NCI-H1417 treated with DMSO at 0.1 percent for 48 hours (cell line): Measurements from ENCODE around the gene CRACDL.
"Not testable (repeated sequence)": the region's sequence is repeated elsewhere in the genome, so short reads cannot be mapped to it uniquely, and the experiment has no call there.

Experiments used
- DNase-seq: peaks from one replicate; lab custom pipeline; 2025; lab: John Stamatoyannopoulos, UW

Gene CRACDL

DNA sequence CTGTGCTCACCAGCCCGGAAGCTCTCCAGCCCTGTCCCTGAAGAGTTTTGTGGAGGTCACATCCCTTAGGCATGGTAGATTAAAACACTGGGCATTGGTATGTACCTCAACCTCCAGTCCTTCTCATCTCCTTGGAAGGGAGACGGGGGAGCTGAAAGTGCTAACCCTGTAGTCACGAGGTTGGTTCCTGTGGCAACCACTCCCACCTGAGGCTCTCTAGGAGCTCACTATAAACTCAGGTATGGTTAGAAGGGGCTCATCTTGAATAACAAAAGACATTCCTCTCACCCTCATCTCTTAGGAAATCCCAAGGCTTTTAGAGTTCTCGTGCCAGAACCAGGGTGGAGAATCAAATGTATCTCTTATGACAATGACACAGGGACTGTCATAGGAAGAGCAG, 162.1 kb downstream of the CRACDL start:
- DNase-seq = no peak

DNA sequence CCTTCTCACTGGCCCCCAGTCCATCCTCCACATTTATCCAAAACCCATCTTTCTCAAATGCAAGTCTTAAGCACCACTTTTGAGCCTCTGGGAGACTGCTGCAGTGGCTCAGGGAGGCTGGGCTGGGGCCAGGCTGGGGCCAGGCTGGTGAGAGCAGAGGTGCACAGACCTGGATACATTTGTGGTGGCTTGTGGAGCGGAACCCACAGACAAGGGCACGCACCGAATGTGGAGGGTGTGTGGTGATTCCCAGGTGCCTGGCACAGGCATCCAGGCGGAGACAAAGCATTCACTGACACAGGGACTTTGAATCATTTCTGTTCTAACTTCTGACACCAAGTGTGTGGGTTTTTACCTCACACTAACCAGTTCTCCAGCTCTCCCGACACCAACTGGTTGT, 162.9 kb downstream of the CRACDL start:
- DNase-seq = no peak

DNA sequence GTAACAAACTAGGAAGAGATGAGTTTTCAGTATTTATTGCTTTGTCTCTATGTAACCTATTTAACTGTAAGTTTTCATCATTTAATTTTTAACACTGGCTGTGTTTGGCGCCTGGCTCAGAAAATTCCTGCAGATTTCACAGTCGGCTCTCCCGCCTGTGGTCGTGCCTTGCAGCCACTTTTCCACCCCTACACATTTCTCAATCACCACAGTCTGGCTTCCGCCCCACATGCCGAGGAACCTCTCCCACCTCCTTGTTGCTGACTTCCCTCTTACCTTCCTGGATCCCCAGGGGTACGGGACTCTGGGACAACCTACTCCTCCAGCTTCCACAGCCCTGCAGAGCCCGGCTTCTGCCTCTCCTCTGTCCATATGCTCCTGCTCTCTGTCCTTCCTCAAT, 163.5 kb downstream of the CRACDL start:
- DNase-seq = no peak

DNA sequence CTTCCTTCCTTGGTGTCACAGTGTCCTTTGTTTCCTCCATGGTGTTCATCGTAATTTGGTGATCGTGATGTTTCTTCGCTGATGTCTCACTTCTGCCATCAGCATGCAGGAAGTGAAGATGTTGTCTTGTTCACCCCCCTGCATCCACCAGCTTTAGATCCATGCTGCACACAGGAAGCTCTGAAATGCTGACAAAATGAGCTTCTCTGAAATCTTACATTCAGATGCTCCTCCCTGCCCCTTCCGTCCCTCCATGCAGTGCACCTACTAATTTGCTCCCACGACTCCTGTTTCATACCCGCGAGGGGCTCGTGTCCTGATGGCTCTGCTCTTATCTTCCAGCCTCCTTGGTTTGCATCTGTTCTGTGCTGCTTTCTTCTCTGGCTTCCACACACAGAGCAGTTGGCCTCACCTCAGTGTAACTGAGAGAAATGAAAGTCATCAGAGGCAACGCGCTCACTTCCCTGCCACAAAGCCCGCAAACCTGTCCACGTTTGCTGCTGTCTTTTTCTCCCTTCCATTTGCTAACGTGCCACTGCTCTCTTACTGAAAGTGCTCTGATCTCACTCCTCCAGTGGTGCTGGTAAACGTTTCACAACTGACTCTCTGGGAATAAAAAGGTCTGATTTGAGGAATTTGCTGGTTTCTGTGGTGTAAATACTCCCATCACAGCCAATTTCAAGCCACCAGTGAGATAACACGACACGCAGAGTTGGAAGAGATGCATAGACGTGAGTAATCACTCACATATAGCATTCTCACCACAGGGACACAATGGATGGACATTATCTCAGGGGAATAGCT, 164.1 kb downstream of the CRACDL start:
- DNase-seq = no peak

DNA sequence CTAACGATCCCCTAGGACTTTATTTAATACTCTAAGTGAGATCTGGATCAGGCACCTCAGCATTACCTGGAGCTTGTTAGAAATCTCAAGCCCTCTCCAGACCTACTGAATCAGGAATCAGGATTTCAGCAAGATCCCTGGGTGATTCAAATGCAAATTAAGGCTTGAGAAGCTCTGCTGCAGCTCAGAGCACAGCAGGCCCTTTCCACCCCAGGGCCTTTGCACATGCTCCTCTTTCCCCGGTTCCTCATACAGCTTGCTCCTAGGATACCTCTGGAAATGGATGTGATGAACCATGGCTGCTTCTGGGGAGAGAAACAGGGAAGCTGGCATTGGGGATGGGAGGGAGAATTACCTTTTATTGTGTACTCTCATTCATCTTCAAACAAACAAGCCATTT, 164.8 kb downstream of the CRACDL start:
- no peak for DNase-seq

DNA sequence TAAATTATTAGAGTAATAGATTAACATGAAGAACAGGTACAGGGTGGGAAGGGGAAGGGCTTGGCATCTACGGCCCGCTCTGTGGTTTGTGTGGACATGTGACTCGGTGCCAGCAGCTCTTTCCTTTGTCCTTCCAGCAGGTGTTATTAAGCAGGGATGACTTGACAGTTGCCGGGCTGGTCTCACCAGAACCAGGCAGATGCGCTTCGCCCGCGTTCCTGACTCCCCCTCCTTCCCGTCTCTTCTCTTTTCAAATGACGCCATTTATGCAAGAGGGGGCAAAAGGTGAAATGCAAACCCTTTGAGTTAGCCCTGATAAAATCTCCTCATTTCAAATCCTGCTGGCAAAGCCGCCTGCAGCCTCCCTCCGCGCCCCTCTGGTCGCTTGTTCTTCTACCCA, 166.2 kb downstream of the CRACDL start:
- no peak for DNase-seq

DNA sequence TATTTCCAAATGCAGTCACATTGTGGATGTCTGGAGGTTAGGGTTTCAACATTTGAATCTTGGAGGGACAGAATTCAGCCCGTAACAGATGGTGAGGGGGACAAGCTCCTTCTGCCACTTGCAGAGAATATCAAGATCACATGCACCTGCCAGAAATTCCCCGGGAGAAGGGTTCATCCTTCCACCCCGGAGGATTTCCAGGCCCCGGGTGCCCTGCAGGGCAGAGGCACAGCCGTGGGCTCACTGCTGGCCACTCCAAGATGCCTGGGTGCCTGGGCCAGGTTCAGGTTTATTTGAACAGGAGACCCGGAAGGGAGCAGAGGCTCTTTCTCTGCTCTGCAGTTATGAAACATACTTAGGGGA, 166.9 kb downstream of the CRACDL start:
- DNase-seq = no peak

DNA sequence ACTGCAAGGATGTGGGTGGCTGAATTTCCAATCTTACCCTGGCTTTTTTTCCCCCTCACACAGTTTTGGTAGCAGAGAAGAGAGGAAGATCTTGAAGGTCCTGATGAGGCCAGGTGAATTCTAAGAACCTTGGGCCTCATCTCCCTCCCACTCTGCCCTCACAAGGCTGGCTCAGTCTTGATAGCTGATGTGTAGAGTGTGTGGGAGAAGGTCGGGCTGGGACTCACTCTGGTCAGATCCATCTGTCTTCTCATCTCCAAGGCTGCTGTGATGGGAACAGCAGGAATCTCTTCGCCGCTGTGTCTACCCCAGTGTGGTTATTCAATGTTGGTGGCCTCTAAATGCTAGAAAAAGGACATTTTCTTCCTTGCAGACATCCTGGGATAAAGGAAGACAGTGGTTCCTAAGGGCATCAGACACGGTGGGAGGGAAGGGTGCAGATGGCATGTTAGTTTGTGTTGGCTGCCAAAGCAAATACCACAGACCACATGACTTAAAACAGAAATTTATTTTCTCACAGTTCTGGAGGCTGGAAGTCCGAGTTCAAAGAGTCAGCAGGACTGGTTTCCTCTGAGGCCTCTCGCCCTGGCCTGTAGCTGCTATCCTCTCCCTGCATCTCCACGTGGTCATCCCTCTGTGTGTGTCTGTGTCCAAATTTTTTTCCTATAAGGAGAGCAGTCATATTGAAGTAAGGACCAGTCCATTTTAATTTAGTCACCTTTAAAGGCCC, 167.5 kb downstream of the CRACDL start:
- DNase-seq = no peak

DNA sequence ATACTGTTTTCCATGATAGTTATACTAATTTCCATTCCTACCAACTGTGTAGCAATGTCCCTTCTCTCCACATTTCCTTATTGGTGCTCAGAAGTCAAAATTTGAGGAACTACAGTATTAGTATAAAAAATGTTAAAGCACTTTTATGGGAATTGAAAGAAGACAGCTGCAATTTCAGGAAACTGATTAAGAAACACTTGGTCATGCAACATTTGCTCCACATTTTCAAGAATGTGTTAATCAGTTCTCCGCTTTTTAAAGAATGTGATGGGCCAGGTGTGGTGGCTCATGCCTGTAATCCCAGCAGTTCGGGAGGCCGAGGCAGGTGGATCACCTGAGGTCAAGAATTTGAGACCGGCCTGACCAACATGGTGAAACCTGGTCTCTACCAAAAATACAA, 171.5 kb downstream of the CRACDL start:
- DNase-seq = no peak

DNA sequence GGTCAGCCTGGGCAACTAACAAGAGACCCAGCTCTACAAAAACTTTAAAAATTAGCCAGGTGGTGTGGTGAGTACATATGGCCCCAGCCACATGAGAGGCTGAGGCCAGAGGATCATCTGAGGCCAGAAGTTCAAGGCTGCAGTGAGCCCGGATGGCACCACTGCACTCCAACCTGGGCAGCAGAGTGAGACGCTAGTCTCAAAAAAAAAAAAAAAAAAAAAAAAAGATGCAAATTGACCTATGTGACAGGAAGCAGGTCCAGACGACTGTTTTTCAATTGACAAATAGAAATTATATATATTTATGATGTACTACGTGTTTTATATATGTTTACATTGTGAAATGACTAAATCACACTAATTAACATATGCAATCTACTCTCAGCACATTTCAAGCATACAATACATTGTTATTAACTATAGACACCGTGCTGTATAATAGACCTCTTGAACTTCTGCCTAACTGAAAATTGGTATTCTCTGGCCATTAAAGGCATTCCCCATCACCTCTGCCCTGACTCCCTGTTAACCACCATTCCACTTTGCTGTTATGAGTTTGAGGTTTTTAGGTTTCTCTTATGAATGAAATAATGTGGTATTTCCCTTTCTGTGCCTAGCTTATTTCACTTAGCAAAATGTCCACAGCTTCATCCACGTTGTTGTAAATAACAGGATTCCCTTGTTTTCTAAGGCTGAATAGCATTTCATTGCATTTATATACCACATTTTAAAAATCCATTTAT, 172.6 kb downstream of the CRACDL start:
- DNase-seq = no peak

DNA sequence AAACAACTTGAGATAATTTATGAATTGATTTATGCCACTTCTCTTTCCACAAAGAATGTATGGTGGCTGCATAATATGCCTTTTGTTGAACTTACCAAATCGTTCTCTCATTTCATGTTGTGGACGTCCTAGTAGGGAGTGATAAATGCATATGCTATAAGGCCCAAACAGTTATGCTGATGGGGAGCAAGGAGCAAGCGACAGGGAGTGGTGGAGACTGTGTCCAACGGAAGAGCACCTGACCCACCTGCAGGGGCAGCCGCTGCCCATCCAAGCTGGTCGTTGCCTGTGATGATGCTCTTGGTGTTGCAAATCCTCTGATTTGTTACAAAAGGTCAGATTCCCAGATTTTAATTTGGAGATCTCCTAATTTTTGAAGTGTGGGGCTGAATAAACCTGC, 174.1 kb downstream of the CRACDL start:
- no peak for DNase-seq

DNA sequence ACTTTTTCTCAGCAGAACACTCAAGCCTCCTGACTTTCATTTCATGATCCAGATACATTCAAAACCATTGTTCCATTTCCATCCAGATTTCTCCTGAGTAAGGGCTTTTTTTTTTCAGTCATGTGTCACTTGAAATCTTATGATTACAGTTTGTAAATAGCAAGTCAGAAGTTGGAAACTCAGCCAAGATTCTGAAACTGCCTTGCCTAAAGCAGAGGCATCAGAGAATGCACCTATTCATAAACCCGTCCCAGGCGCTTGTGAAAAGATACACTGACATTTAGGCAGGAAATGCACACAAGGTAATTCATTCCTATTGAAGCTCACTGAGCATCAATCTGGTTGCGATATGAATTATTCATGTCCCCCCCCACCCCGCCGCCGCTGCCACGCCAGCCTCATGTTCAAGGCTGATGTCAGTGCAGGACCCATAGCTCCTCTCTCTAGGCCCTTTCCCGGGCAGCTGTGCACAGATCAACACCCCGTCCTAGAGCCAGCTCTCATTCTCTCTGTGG, 174.7 kb downstream of the CRACDL start:
- no peak for DNase-seq

DNA sequence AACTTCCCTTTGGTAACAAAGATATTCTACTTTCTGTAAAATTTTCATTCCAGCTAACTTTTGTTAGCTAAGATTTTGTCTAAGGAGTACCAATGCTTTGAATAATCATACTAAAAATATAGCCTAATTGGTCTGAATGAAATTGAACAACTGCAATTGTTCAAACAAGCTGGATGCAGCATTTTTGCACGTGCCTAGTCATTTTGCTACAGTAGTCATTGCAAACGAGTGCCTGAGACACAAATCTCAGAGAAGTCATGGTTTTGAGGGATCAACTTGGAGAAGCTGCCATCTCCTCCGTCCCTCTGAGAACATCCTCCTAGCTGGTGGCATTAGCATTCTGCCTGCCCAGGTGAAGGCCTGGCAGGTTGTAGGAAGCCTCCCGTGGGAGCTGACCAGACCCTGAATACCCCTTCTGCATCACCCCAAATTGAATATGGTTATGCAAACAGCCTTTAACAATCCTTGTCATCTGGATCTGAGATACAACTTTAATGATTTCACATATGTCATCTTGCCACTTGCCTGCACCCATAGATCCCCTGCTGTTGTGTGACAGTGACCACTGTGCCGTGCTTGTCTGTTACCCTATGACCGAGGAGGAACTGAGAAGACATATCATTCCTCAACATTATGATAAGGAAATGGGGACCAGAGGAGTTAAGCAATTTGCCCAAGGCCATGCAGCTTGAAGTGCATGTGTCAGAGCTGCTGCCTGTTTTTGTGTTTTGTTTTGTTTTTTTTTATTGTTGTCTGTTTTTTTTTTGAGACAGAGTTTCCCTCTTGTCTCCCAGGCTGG, 176.0 kb downstream of the CRACDL start:
- DNase-seq = no peak

DNA sequence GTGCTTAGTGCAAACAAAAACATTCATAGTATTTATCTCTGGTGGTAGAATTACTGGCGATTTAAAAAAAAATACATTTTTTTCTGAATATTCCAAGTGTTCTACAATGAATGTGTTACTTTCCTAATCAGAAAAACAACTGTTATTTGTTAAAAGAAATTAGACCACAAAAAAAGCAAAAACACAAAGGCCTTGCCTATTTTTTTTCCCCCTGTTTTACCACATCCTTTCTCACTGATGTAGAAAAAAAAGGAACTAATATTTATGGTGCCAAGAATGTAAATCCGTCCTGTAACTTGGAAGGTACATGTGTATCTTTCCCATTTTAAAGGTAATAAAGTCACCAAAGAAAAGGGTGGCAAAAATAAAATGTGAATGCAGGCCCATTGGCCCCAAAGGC, 176.7 kb downstream of the CRACDL start:
- DNase-seq = no peak

DNA sequence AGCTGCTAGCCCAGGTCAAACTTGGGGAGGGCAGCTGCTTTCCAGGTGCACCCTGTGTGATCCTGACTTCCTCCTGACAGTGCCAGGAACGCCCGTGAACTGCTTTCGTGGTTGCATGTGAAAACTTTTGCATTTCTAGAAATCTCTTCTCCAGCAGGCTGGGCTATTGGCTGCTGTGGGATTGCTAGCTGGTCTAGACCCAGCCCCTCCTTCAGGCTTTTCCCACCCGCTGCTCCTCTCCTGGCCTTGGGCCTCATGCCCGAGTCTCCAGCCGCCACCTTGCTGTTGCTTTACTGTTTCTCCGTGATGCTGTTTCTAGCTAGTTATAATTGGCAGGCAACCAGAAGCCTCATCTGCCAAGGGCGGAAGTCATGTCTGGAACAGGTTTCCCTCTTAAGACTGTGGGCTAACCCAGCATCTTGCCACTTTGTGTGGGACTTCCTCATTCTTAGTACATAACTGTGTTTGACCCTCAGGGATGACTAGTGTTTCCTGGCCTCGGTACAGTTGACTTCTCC, 178.1 kb downstream of the CRACDL start:
- DNase-seq = no peak

DNA sequence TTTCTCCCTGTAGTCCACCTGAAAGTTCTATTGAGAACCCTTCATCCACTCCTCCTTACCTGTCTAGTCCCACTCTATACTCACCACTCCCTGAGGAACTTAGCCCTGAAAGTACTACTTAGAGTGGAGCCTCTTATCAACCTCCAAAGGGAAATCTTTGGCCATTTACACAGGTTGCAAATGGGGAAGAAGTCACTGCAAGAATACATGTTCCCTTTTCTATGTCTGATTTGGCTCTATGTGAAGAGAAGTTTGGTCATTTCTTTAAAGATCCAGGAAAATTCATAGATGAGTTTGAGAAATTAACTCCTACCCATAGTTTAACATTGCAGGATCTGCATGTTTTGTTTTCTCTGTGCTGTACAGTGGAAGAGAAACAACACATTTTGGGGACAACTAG, 182.2 kb downstream of the CRACDL start:
- DNase-seq = no peak

DNA sequence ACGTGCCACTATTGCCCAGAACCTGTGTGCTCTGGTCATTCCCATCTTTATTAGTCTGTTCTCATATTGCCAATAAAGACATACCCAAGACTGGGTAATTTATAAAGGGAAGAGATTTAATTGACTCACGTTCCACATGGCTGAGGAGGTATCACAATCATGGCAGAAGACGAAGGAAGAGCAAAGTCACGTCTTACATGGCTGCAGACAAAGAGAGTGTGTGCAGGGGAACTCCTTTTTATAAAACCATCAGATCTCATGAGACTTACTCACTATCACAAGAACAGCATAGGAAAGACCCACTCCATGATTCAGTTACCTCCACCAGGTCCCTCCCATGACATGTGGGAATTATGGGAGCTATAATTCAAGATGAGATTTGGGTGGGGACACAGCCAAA, 183.3 kb downstream of the CRACDL start:
- DNase-seq = not testable (repeated sequence)

DNA sequence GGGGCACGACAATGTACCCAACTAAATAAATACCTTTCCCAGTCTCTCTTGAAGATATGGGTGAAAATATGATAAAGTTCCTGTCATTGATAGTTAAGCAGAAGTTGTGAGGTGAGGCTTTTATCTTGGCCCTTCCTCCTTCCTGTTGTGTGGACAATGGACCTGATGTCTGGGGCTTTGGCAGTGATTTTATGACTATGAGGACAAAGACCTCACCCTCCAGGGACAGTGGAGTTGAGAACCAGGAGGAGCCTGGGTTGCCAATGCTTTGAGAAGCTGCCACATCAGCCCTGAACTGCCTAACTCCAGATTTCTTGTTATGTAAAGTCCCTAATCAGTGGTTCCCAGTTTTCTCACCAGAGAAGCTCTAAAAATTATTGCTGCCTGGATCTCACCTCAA, 184.3 kb downstream of the CRACDL start:
- DNase-seq = no peak

DNA sequence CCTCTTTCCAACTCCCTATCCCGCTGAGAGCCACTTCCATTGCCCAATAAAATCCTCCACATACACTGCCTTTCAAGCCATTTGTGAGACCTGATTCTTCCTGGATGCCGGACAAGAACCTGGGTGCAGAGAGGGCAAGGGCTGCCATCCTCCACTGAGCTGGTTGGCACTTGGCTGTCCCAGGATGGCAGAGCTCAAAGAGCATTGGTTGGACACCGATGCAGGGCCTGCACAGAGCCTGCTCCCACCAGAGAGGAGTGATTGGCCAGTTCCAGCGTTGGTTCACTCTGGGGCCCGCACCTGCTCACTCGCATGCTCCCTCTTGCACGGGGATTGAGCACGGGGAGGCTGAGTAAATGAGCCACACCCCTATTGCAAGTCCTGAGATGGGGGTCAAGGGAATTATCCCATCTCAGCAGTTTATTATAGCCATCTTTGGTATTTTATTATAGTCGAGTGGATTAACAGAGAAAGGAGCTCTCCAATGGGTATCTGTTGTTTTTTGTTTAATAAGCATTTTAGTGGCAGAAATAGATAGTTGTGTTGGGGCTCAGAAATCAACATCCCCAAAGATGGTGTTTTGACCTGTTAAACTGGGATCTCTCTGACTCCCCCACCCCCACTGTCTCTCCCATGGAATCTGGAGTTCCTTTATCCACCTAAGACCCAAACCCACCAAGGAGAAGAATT, 185.3 kb downstream of the CRACDL start:
- DNase-seq = no peak

DNA sequence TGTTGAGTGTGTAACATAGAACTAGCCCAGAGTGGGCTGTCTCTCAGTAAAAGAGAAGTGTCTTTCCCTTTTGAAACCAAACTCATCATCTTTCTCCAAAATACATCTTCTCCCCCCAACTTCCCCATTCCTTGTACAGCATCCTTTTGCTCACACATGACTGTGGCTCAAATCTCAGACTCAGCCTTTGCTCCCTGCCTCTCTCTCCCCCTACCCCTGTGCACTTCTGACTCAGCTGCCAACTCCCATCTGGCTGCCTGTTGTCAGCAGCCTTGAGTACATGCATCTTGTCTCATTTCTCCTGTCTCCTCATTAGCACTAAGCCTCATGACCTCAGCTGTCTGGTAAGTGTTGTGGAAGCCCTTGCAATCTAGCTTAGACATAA, 187.0 kb downstream of the CRACDL start:
- DNase-seq = no peak
